ENCODE measurements around the gene TRIL.

Gene TRIL

DNA sequence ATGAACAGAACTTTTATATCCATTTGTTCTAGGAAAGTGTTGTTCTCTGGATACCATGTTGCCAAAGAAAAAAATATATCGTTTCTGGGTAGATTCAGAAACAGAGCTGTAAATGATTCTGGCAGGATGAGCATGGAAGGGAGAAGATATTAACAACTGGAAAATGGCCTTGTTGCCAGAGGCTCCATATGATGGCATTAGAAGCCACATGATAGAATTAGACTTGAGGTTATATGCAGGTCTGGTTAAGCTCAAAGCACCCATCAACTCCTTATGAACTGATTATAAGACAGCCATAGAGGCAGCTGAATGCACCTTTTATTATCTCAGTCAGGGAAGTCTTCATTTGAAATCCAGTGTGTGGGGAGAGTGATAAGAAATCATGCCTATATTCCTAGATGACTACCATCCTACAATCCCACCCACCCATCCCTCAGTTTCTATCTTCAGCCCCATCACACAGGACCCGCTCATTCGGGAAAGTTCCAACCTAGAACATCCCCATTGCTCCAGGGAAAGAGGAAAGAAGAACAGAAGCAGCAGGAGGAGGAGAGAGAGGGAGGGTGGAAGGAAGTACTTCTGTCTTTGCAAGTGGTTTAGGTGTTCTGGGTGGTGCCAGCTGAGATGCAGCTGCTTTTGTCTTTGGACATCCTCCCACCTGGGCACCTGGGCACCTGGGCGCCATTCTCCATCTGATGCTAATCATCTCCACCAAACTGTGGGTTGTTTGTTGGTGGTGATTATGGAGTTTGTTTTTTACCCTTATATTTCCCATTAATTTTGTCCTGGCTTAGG is 25.5 kb upstream of the TRIL start:
- DNase-seq = no peak

DNA sequence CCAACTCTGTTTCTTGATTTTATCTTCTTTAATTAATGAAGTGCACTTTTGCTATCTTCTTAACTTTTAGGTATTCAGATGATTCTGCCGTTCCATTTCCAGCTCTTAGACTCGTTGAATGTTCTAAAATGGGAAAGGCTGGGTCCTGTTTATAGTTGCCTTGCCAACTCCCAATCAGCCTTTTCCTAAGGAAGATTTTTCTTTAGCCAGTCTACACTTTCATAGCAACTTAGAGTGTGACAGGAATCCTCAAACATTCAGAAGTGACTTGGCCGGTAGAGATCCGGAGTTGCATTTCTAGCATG is 23.0 kb upstream of the TRIL start:
- no peak for DNase-seq

DNA sequence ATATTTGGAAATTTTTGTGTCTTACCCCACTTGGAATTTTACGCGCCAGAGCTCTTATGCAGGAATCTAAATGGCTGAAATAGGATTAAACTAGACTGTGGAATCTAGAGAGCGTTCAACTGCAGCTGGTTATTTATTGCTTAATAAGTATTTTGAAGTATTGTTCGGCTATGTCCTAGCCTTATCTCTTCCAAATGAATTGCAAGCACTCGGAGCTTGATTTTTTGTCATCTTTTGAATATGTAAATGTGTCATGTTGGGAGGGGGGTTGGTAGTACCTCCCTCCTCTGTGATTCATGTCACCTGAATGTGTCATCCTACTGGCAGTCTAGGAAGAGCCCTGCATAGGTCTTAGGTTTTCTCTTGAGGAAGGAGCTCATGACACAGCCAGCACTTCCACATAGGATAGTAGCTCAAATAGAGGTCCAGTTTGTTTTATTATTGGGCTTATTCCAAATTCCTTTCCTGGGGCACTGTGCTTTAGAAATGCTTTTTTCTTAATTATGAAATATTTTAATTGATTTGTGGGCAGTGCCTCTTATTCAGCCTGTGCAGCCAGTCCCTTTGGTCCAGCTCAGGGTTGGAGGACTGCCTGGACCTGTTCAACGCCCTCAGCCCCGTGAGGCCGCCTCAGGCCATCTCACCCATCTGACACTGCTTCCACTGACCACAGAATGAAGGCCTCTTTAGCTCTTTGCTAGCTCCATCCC is 22.5 kb upstream of the TRIL start:
- DNase-seq = no peak

DNA sequence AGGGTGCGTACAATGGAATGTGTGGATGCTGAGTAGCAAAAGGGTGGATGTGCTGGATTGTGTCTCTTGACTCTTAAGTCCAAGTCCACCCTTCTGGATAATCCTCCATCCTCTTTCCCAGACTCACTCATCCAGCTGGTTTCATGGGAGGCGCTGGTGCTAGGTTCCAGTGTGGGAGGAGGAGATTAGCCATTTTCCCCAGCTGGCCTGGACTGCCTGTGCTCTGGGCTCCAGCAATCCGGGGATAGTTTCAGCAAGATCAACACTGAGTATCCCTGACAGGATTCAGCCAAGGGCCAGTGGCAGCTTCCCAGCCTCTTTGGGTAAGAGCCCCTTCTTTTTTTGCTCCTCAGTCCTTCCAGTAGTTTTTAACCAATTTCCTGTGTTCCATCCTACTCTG is 21.6 kb upstream of the TRIL start:
- DNase-seq = no peak

DNA sequence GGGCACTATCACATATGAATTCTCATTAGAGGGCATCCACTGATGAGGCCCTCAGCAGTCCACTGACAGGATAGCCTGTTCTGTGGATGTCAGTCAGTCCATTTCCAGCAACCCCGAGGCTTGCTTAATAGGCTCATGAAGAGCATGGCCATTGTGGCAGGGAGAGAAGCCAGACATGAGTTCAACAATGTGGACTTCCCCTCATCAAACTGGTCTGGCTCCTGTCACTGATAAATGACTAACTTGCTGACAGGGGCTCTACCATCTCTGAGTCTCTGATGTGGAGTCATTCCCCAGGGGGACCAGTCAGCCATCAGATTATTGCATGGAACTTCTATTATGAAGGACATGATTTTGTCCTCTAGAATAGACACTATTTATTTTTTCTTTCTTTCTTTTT is 19.8 kb upstream of the TRIL start:
- DNase-seq = no peak

DNA sequence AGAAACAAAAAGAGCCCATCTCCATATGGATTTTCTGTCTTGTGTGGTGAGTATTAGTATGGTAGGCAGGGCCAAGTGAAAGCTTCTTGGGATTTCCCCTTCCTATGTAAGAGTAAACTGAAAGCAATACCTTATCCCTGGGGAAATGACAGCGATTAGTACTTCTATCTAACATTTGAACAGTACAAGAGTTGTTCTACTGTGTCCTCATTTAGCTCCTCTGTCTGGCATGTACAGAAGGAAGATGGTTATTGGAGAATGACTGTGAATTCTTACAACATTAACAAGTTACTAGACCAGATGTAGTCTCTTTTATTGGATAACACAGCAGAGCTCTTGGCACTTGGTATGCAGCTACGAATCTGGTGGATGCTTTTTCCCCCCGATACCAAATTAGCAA is 17.9 kb upstream of the TRIL start:
- no peak for DNase-seq

DNA sequence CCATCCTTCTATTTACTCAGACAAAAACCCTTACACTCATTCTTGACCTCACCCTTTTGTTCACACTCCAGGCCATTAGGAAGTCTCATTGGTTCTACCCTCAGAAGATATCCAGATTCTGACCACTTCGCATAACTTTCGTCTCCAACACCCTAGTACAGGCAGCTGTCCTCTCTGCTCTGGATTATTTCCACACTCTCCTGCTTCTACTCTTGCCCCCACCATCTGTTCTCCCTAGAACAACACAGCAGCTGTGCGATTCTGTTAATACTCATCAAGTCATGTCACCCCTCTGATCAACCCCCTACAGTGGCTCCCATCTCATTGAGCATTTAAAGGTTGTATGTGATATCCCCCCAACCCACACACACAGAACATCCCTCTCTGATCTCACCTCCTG is 15.5 kb upstream of the TRIL start:
- no peak for DNase-seq

DNA sequence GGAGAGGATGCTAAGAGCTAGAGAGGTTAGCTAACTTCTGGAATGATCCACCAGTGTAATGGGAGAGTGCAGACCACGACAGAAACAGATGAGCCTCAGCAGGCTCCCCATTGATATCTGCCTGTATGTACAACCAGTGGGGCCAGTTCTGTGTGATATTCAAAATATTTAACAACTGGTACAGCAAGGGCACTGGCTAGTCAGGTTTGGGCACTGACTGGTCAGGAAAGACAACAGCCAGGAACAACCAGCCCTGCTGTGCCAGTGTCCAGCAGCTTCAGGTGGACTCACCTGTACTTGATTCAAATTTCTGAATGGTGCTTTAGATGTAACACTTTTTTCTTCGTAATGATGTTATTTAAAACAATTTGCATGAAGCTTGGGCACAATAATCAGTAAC is 5.9 kb upstream of the TRIL start:
- no peak for DNase-seq

DNA sequence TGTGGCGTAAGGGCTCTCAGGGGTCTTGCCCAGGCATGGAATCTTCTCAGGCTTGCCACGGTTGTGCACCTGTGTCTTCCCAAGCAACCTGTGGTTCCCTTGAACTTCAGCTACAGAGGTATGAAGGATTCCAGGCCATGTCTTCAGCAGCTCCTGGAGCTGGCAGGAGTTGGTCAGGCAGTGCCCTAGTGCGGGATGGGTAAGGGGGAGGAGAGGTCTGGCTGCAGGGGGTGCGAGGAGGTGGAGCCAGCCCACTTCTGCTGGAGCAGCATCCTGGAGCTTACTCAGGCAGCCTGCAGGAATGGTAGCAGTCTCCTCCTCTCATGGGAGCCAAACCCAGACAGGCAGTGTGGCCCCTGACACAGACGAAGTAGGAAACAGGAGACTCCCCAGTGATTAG is 3.8 kb upstream of the TRIL start:
- no peak for DNase-seq

DNA sequence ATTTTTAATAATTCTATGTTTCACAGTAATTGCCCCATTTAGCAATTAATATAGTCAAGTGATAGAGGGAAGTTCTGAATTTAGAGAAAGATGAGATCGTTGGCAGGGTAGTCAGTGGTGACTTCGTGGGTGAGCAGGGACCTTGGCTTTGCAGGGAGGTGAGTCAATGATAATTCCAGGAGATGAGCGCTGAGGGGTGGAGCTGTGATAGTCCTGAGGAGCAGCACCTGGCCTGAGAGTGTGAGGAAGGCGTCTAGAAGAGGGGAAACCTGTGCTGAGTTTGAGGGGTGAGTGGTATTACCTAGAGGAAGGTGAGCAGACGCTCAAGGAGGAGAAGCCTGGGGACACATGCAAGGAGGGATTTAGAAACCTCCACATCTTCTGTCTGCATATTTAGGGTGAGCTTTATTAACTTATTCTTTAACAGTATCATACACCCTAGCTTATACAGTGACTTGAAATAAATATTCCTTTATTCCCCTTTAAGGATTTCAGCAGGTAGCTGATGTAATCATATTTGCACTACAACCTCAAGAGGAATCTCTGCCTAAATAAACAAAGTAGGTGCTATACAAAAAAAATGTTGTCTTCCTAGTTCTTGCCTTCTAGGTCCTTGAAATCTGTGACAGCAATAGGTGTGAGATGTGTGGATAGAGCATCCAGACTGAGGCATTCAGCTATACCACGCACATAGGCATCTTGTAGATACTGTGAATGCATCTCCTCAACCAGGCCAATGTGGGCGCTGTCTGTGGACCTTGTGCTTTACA is 2.1 kb upstream of the TRIL start:
- DNase-seq = no peak

DNA sequence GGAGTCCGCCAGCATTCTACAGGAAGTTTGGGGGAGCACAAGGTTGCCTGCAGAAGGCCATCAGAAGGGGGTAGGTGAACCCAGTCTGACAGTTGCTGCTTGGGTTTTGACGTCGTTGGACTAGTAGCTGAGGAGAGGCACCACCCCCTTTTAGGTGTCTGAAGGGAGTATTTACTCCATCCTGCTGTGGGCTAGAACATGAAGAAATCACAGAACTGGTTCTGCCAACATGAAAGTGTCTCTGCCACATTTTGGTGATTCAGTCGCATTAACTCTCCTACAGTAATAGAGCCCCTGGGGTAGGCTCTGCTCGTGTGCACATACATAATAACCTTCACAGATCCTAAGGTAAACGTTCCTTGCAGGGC is 834 bp upstream of the TRIL start:
- no peak for DNase-seq

DNA sequence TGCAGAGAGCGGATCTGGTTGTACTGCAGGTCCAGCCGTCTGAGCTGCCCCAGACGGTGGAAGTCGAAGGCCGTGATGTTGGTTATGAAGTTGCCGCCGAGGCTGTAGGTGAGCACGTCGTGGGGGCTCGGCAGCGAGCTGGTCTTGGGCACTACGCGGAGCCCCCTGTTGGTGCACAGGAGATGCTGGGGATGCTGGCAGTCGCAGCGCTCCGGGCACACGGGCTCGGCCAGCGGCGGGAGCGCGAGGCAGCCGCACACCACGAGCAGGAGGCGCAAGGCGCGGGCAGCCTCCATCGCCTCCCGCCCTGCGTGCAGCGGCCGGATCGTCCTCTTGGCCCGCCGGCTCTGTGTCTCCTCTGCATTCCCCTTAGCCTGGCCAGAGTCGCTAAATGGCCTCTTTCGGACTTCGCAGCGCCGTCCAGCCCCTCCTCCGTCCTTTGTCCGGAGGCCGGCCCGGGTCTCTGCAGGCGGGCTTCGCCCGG is 337 bp downstream of the TRIL start:
- DNase-seq = no peak

DNA sequence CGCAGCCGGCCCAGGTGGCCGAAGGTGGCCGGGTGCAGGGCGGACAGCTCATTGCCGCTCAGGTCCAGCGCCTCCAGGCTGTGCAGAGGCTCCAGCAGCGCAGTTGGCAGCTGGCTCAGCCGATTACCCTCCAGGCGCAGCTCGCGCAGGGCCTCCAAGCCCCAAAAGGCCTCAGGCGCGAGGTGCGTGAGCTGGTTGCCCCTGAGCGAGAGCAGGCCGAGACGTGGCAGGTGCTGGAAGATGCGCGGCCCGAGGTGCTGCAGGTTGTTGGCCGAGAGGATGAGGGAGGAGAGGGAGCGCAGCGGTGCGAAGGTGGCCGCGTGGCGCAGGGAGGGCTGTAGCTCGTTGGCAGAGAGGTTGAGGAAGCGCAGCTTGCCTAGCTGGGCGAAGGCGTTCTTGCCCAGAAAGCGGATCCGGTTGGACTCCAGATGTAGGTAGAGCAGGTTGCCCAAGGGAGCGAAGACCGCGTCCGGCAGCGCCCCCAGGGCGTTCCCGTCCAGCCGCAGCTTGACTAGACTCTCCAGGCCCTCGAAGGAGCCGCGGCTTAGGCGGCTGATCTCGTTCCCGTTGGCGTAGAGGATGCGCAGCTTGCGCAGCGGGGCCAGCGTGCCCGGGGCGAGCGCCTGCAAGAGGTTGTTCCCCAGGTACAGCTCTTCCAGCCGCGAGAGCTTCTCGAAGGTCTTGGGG is 923 bp downstream of the TRIL start:
- DNase-seq = no peak

DNA sequence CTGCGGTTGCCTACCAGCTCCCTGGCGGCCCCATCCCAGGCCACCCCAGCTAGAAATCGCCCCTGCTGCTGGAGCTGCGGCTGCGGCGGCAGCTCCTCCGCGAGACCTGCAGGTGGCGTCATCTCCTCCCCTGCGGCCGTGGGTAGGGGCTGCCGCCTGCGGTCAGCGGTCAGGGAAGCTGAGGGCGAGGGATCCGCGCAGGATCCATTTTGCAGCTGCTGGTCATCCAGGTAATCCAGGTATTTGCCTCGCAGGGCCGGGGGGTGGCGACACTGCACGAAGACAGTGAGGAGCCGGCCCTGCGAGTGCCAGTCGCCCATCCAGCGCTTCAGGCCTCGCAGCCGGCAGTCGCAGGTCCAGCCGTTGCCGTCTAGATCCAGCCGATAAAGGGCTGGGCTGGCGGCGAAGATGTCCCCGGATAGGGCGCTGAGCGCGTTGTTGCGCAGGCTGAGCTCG is 1.5 kb downstream of the TRIL start:
- DNase-seq = peak; percentile 69

DNA sequence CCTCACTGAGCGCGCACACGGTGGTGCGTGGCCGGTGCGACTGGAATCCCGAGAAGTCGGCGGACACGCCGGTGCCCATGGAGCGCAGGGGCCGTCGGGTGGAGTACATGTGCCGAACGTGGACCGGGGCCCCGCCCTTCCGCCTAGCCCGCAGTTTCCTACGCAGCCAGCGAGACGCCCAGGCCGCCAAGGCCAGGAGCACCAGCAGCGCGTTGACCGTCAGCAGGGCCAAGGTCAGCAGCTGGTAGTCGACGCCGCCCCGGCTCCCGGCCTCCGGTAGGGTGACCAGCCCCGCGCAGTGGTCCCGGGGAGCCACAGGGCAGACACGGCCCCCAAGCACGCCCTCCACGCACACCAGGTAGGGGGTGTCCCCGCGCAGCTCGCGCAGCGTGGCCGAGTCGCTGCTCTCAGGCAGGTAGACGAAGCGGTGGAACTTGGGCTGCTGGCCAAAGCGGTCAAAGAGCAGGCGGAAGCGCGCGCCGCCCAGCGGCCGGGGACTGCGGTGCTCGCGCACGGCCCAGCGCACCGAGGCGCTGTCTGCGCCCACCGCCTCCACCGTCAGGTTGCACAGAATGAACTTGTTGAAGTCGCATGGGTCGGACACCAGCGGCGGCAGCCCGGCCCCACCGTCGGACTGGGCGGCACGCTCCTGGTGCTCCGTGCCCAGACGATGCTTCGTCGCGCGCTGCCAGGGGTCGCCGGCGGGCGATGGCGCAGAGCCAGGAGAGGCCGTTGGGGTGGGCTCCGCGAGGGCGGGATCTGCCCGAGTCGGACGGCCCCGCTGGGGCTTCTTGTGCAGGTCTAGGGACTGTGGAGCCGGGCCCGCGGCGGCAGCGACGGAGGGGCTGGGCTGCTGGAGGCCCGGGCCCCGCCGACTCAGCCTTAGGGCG is 2.2 kb downstream of the TRIL start:
- peak; percentile 75 for DNase-seq

DNA sequence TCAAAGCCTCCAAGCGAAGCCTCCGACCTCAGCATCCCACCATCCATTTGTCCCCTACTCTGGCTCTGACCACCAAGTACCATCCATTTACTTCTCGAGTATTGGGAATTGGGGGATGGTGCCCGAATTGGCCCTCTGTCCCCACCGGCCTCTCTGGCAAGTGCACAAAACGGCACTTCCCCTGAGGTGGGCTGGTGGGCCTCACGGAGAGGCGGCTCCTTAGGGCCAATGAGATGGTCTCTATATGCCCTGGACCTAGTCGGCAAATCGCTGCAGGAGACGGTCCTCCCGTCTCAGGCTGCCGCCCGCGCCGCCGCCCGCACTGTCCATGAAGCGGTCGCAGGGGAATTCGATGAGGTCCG is 2.8 kb downstream of the TRIL start:
- no peak for DNase-seq

DNA sequence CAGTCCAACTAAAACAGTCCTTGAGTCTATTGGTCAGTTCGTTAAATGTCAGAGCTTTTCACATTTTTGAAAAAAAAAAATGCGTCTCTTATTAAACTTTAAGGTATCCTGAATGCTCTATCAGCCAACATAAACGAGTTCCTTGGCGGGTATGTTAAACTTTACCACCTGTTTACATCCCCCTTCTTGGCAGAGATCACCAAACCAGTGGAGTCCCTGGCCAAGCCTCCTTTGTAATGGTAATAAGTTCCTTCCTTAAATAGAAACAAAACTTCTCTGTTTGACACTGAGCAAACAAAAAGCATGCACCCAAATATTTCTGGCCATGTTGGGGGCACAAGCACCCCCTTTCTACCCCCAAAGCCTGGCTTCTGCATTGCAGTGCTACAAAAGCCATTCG is 3.2 kb downstream of the TRIL start:
- DNase-seq = no peak

DNA sequence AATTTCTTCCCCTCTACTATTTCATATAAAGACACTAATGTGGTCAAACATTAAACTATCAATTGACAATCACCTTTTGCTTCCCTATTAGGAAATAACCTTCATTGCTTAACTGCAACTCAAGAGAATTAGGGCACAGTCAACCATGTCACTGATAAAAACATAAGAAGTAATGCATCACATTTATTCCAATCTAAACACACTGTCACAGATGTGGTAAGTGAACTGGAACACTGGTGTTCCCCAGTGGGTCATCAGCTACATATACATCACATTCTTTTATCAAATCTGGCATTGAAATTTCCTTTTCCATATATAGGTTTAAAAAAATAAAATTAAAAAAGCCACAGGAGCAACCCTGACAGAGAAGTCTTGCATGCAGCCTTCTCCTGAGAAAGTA is 3.7 kb downstream of the TRIL start:
- no peak for DNase-seq

DNA sequence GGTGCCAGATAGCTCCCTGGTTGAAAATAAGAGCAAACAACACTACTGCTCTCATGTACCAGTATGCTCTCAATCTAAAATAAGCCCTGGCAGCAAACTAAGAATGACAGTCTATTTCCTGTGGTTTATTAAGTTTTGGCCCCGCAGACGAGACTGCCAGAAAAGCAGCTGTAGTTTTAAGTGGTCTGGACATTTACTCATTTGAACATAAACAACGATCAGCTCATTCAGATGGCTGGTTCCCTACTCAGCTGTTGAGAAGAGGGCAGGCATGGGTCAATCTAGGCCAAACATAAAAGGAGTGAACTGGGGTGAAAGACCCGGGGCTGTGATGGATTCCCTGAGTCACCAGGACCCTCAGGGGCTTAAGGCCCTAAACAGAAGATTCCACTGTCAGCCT is 4.5 kb downstream of the TRIL start:
- DNase-seq = no peak

DNA sequence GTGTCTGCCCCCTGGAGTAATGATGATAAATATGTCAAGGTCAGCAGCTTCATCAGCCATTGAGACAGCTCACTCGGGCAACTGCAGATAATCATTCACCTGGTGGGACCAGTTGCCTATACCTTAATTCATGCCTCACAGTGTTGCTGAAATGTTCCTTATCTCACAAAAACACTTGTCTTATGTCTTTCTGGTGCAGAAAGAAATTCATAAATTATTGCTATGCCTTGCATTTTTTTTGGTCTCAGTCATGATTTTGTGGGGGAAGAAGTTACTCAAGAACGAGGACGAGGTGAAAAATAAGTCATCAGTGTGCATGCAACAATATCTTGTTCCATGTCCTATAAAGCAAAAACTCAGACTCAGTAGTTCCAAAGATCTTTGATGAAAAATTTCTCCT is 16.0 kb downstream of the TRIL start:
- DNase-seq = peak; percentile 28

DNA sequence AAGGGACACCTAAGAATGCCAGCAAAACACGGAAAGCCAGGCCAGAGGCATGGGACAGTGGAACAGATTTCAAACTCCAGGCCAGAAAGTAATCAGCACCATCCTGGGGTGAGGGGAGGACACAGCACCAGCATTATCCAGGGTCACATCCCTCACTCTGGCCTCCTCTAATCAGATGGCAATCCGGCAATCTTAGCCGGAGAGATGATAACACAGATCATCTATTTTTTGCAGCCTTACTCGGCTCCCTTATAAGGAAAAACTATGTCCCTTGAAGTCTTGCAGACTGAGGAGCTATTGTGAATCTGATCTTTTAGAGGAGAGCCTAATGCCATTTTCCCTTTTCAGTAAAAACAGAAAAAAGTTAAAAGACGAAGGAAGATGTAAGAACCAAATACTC is 16.5 kb downstream of the TRIL start:
- DNase-seq = no peak

DNA sequence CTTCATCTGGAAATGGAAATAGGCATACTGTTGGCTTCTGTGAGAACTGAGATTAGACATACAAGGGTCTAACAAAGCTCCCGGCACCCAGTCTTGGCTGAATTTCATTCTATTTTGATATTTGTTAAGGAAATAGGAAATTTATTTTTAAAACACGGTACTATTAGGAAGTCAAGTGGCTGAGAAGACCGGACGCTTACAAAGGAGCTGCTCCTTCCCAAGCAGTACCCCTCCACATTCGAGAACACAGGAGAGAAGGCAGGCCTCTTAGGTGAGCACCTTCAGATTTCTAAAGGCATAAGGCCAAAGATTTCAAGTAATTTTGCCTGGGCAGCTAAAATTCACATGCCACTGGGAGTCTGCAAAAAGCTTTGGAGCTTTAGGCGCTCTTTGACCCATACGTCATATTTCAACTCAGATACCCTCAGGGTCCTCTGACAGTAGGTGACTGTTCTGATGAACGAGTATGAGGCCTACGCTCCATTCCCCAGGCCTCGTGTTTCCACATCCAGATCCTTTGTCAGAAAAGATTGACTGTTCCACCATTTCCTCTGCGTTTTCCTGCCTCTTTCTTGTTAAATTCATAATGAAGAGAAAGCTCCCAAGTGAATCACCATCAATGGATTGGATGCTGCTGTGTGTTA is 17.3 kb downstream of the TRIL start:
- no peak for DNase-seq

All from OCI-M1 (cell line).